Fibroblast of skin of left quadriceps (primary cell): ENCODE results near the gene ARHGAP15.

Experiments
- DNase-seq, 2 experiments: peaks; one replicate each; pipeline ENCODE4 v3.0.0-alpha.2; 2013; ENCODE audit warnings: low read depth in 2 of 2

The ARHGAP15 gene

DNA sequence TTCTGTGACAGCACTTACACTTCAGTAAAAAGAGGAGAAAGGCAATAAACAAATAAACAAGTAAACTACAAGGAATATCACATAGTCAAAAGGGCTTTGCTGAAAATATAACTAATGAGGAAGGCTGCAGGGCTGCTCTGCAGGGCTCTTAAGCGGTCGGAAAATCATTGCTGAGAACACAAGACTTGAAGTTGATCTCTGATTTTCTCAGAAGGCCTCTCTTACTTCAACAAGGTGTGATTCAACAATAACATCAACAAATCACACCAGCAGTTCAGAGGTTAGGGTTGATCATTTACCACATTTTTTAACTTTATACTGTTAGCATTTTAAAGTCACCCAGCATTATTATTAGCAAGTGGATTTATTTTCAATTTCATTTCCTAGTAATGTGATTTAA lies 215.6 kb downstream of the ARHGAP15 start:
- no peak for DNase-seq

DNA sequence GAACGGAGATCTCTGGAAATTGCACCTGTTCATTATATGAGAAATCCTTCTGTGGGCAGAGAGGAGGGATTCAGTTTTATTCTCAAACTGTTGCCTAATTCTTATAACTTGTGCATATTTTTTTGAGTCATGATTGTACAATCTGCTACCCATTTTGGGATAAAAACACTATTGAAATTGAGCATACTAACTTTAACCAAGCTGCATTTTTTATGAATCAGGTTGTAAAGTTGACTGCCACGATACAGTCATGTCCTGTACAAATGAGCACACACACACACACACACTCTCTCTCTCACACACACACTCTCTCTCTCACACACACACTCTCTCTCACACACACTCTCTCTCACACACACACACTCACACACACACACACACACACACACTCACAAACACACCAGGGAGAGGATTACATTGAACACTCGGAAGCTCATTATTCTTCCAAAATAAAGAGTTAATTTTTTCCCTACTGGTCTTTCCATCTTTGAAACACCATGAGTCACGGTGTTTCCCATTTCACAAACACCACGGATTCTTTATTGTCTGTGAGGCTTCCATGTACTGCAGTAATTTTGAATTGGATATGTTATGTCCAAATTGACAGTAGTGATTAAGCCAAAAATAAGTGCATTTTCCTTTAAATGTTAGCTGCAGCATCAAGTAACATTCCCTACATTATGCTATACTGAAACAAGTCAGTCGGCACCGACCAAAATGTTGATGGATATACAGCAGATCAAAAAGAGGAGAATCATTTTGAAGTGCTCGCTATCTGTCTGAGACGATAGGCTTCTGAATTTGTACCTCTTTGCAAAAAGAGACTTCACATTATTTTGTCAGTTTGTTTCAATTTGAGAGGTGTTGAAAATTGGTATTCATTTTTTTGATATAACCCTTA lies 216.9 kb downstream of the ARHGAP15 start:
- no peak for DNase-seq

DNA sequence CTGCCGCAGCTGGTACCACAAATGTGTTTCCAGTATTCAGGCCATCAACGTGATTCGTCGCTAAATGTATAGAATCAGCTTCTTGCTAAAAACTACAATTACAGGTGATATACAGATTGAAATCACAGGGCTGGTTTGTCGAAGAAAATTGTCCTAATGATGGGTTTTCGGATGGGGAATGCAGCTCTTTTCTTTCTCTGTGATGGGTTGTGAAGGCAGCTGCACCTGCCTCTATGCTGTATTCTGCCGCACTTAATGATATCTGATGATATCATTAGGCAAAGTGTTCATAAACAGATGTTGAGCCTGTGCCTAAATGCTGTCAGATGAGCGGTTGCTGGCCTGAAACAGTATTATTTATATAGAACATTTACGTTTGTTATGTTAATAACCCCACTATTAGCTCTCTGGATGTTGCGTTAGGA lies 218.1 kb downstream of the ARHGAP15 start:
- no peak for DNase-seq

DNA sequence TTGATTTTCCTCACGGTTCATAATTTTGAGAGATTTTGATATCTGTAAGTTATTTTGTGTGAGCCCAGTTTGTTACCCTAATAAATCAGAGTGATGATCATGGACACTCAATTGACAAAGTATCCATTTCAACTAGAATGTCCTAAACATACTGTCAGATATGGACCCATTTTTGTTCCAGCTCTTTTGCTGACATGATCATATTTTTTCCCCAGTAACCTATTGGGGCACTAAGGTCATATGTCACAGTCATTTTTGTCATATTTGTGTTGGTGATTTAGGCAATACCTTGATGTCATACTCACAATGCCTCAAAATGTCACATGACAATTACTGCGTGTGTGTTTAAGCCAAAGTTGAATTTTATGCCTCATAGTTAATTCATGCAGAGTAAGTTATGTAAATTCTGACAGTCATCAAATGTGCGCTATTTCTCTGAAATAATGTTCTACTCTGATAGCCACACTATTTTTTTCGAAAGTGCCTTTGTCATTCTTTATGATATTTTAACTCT lies 218.7 kb downstream of the ARHGAP15 start:
- no peak for DNase-seq

DNA sequence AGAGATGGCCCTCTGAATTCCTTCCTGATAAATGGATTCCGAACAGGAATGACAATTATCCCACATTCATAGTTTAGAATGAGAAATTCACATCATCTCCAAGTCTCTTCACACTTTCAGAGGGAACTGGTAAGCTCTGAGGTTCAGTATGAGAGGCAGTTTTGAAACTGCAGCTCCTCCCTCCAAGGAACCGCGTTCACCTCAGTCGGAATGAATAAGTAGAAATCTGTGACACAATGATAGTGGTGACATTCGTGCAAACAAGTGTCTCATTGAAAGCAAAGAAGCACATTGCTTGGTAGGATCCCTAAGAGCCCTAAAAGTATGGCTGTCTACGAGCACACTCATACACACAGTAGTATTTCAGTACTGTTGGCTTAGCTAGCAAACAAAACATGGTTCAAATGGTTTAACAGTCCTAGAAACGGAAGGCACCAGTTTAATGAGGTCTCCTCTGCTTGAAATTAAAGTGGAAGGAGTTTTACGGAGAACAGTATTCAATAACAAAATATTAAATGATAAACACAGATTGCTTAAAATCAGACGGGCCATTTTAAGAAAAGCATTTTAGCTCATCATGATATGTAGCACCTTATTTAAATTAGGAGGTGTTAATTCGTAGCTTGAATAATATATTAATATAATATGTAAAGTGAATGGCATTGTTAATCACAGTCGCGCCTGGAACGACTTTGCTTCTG lies 225.0 kb downstream of the ARHGAP15 start:
- no peak for DNase-seq

DNA sequence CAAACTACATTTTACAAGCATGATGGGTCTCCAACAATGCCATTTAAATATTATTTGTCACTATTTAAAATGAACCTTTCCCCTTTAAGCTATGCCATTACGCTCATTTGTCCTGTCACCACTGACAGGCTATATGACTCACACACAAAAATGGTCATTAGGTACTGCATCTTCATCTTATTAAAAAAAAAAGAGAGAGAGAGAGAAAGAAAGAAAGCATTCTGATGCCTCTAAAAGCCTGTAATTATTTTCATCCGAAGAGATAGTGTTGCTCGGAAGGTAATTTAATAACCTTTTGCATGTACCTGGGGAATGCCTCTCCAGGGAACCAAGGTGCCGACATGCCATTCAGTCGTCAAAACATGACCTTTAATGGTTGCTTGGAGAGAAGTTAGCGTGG lies 226.7 kb downstream of the ARHGAP15 start:
- no peak for DNase-seq

DNA sequence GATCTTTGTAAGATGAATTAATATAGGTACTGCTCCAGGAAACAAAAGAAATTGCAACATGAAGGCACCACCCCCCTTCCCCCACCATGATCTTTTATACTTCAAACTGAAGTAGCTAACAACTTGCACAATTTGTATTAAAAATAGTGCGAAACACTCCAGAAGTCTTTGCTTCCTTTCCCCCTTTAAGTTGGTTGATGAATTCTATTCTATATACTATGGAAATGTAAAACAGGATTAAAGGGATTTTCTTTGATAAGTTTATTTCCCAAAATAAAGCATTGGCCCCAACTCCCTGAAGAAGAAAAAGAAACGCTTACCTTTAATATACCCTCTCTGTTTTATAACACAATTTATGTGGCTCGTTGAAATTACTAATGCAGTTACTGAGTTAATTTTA lies 227.1 kb downstream of the ARHGAP15 start:
- DNase-seq, result no peak

DNA sequence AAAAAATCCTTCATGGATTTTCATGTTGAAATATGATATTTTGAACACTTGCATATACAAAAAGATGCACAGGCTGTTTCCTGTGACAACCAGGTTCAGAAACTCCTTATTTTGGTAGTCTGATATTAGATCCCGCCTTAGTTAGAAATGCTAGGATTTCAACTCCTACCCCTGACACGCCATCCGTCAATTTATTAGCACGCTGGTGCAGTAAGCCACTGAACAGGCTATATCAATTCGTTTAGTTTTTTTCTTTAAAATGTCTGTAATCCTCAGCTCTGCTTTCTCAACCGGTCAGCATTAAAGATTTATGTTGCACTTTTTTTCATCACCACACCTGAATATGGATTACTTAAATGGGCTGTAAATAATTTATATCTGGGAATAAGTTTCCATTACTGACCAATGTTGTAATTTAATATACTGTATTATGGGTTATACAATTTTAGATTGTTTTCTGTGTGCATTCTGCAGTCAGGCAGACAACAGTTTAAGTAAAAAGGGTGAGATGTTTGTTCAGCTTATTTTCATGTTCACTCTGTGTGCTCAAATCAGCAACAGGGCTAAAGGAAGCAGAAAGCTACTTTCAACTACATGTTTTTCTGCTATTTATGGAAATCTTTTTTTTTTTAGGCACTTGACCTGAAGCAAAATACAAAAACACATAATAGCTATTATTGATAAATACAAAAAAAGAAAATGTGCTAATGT lies 227.7 kb downstream of the ARHGAP15 start:
- no peak for DNase-seq

DNA sequence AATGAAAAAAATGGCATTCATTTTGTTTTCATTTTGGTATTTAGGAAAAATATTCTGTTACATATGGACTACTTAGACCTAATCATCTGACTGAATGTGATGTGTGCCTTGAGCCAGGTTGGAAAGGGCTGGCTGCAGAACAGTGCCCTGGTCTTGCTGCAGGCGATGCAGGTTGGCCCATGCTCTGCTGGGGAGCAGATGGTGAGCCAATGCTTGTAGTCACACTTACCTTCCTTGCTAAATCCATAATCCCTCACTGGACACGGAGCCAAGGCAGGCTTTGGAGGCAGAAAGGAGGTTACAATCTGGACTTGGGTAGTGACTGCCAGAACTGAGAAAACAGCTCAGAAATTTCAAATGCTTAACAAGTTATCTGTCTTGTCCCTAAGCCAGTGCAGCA lies 228.7 kb downstream of the ARHGAP15 start:
- DNase-seq, result no peak

DNA sequence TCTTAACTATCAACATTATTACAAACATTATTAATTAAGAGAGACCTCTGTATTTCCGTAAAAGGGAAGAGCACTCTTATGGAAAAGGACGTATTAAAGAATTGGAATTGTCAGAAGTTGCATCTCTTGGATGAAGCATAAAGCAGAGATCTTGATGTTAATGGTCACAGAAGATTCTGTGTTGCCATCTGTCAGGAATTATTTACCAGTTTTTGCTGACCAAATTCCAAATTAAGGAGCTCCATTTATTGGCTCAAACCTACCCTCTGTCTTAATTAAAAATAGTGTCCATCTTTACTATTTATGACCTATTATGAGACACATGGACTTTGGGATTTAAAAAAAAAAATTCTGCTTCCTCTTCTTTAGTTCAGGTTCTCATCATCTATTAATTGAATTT lies 232.1 kb downstream of the ARHGAP15 start:
- DNase-seq, result no peak

DNA sequence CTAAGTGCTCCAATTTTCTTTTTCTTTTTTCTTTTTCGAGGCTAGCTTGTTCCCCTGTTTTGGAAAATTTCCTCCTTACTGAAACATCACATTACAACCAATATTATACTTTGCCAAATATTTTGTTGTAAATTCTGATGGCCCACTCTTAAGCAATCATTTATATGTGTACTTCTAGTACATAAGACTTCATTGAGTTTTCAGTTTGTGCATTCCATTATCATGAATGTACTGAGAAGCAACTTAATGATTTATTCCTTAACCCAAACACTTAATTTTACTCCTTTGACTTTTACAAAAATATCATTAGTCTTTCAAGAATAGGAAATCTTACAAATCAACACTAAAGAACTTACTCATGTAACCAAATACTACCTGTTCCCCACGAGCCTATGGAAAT lies 242.4 kb downstream of the ARHGAP15 start:
- peak; percentile 3 to 4 for DNase-seq

DNA sequence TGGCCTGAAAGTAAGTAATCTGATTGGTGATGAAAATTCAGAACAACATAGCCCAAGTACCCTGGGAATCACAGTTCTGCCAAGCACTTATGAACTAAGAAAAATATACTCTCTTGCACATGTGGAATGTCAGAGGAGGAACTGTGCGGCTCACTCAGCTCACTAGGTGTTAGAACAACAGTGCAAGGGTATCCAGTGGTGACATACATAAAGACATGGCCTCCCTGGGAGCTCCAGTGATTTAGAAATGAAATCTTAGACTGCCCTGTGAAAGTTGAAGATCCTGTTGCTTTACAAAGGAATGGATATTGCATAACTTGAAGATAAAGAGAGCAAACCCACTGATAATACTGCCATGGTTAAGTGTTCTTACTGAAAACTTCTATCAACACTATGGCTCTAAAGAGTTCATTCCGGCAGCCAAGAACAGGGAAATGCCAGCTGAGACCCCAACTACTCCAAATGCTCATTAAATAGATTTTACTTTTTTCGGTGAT lies 246.2 kb downstream of the ARHGAP15 start:
- DNase-seq, result no peak

DNA sequence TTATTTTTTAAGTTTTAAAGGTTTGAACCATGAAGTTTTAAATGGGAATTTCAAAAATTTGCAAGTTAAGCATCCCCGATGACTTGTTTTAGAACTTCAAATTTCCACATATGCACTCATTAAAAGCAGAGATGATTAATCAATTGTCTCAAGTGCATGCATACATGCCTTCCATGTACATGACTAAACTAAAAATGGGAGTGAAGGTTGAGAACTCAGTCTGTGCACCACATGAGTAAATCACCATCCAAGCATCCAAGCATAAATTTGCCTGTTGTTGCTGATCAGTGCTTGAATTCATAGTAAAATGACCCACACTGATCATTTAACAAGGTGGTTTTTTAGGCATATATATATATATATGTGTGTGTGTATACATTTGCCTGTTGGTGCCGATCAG lies 249.8 kb downstream of the ARHGAP15 start:
- no peak for DNase-seq

DNA sequence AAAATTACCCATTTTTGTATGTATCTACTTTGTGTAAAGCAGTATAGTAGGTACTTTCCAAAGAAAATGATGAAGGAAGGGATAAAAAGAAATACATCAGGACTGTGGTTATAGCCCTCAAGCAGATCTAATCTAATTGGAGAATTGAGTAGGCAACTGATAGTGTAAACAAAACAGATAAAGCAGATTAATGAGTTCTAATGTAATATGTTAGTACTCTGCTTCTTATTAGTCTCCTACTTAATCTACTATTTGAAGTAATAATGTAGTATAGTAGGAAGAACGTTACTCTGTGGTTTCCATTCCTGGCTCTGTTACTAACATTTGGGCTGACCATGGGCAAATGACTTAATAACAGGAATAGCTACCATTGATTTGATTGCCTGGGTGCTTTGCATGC lies 250.7 kb downstream of the ARHGAP15 start:
- no peak for DNase-seq

DNA sequence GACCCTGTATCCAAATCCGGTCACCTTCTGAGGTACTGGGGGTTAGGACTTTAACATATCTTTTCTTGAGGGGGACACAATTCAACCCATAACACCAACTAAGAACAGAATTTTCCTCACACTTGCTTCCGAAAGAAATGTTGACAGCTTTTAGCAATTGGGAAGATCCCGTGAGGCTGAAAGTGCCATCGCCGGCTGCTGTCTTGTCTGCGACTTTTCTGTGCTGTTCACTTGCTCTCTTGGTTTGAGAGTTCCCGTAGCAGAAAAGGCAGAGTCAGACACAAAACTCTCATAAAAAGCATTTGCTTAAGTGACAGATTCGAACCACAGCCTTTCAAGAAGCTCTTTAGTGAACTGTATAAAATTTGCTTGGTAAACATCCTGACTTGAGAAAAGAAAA lies 253.4 kb downstream of the ARHGAP15 start:
- no peak for DNase-seq

DNA sequence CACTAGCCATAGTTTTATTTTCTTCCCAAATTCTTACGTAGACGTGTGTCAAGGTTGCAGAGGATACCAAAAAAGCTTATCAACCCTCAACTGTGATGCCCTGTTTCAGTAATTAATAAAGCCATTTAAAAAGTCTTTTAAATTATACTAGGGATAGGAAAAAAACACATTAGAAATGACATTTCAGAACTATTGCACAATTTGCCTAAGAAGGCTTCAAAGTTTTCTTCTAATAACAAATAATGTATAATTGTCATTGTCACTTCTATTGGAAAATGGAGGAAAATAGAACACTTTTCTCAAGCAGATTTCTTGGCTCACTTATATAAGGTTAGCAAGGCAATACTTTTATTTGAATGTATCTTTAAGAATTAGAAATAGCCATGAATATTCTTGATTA lies 253.8 kb downstream of the ARHGAP15 start:
- DNase-seq, result no peak

DNA sequence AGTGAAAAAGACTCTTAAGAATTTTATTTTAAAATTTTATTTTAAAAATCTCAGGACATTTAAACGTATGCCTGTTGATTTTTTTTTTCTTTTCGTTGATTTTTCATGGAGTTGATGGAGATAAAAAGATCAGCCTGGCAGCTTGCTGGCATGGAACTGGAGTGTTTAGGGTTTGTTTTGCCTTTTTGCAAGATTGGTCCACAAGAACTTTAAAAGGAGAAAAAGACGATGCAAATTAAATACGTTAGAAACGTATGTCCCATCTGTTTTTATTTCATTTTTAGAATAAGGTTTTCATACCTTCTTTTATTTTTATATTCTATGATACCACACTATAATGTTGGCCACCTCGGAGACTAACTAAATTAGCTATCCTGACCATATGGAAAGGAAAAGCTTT lies 254.9 kb downstream of the ARHGAP15 start:
- DNase-seq, result no peak

DNA sequence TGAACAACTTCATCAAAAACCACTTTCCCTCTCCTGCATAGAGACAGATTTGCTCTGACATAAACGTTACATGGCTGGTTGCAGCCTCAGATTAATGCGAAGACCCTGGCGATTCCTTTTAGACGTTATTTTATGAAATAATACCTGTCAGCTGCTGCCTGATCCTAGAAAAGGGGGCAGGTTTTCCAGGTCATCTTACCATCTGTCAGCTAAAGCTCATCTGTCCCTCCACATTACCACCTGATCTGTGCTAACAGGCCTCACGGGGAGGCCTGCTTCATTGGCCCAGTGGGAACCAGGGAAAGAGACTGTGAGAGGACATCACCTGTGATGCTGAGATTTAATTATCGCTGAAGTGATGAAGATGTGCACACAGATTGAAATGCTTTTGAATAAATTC lies 261.0 kb downstream of the ARHGAP15 start:
- no peak for DNase-seq

DNA sequence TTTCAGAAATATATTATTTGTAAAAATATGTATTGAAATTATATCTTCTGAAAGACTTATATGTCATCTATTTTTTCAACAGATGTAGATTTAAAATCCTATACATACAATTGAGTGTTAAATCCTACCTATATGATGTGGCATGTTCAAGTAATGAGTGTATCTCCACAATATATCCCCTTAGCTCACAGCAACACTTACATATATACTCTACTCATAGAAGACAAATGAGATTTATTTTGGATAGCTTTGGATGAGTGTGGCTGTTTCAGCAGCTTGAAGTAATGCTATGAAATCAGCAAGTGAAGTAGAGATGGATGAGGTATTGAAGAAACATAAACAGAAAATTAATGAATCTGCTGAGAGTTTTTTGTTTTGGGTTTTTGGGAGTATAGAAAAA lies 263.1 kb downstream of the ARHGAP15 start:
- DNase-seq, result no peak

DNA sequence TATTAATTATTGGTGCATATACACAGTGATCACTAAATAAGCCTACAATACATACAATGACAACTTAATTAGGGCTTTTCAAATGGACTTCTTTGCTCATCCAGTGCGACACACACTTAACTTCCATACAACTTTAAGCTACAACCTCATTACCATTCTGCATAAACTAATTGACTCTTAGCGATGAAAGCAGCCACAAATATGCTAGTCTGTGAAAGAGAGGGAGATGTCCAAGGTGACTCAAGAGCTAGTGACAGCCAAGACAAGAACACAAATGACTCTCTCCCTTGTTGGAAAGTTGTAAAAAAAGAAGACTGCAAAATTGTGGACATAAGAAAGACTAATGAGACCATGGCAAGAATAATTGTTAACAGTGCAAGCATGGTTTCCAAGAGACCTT lies 264.8 kb downstream of the ARHGAP15 start:
- no peak for DNase-seq

DNA sequence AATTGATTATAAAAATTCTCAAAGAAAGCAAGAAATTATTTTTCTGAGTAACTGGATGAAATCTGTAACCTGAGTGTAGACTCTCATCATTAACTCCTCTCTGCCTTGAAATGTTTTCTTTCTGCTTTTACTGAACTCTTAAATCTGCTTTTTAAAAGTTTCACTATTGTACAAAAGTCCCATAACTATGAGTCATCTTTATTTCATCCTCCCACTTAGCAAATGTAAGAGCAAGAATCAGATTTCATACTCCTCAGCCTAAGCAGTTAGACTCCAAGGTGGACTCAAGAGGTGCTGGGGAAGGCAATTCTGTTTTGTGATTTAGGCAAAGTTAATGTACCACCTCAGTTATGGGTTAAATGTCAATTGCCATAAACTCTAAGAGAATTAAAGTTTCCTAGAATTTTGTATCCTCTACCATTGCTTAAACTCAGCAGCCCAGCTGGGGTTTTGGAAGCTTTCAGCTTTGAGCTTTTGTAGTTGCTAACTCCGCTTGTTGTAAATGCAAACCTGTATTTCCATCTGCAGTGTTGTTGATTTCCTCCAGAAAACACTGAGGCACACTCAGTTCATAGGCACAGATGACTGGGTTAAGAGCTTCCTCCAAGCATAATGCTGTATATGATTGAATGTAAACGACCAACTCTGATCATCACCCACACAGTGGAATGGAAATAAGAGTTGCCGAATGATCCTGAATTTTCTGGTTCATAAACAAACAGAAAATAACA lies 268.8 kb downstream of the ARHGAP15 start:
- peak; percentile 5 to 8 for DNase-seq

DNA sequence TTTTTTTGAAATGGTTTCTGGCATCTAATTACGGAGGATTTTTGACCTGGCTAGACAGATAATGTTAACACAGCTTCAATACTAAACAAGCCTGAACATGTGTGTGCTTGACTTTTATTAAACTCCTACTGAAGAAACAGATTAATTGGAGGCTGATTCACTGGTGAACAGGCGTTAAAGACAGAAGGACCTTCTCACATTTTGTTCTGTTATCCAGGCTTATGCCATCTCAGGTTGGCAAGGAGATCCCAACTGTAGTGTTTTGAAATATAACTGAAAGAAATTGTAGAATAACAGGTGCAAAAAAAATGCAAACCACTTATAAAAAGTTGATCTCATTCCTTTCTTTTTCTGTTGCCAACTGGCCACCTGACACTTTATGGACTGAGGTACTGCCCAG lies 269.6 kb downstream of the ARHGAP15 start:
- no peak for DNase-seq
